GM15510 (cell line): Measurements from ENCODE around the gene TMC8.

ENCODE experiments used
- POLR2A ChIP-seq: IDR thresholded peaks from 3 replicates; pipeline ENCODE4 v1.6.1; 2011; ENCODE audit warnings: borderline replicate concordance; ENCODE audit not compliant: insufficient read length; ENCODE audit errors: extremely low read depth

Gene TMC8

DNA sequence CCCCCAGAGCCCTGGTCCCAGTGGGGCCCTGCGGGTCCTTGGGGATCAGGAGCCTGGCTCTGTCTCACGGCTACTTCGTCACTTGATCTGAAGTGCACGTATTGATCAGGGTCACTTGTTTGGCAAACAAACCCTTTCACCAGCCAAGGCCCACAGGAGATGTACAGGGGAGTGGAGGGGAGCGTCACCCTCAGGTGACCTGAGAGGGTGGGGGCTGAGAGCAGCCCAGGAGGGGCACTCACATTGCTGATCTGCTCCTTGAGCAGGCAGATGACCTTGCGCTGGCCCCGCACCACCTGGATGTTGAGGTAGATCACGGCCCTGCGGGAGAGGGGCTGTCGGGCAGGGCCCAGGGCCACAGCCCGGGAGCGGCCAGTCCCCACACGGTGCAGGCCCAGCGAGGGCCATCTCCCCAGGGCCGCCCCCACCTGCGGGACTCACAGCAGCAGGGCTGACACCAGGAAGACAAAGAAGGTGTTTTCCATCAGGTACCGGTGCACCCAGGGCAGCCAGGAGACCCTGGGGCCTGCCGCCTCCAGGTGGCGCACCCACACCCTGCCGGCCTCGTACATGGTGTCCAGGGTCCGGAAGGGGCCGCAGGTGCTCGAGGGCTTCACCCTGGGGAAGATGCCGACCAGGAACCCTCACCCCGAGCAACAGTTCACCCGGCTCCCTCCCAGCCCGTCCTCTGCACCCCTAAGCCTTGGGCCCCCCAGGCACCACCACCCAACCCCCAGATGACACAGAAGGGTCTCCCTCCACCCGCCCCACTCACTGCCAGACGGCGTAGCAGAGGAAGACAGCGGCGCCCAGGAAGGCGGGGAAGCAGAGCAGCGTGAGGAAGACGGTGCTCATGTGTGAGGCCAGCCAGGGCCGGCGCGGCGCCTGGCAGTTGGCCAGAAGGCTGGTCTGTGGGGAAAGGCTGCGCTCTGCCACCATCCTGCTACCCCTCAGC, 13.3 kb upstream of the TMC8 start:
- no peak for TF ChIP-seq POLR2A

DNA sequence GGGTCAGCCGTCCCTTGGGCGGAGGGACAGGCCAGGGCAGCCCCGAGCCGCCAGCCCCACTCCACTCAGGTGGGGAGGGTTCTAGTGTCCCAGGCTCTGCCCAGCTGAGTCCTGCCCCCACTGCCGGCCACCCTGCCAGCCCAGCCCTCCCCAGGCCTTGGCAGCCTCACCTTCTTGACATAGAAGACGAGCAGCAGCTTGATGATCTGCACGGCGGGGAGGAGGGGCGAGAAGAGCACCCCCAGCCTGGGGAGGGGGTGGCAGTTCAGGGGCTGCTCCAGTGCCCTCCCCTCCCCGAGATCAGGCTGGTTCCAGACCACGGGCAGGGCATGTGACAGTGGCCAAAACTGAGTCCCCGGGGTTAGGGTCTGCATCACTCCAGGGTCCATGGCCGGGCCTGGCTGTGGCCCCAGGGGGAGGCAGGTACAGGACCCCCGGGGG, 11.8 kb upstream of the TMC8 start:
- peak; percentile 15 for TF ChIP-seq POLR2A

DNA sequence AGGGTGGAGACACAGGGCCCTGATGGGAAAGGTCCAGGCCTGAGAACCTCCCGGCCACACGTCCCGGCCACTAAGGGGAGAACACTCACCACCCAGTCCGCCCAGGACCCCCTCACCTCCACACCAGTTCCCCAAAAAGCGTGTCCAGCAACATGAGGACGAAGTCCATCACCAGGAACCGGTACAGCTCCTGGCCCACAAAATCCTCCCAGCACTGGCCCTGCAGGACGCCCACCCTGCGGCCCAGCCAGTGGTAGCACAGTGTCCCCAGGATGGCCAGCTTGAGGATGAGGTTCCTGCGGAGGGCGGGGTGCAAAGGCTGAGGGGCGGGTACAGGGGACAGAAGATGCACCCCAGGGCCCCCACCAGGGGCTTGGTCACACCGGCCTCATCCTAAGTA, 10.0 kb upstream of the TMC8 start:
- no peak for TF ChIP-seq POLR2A

DNA sequence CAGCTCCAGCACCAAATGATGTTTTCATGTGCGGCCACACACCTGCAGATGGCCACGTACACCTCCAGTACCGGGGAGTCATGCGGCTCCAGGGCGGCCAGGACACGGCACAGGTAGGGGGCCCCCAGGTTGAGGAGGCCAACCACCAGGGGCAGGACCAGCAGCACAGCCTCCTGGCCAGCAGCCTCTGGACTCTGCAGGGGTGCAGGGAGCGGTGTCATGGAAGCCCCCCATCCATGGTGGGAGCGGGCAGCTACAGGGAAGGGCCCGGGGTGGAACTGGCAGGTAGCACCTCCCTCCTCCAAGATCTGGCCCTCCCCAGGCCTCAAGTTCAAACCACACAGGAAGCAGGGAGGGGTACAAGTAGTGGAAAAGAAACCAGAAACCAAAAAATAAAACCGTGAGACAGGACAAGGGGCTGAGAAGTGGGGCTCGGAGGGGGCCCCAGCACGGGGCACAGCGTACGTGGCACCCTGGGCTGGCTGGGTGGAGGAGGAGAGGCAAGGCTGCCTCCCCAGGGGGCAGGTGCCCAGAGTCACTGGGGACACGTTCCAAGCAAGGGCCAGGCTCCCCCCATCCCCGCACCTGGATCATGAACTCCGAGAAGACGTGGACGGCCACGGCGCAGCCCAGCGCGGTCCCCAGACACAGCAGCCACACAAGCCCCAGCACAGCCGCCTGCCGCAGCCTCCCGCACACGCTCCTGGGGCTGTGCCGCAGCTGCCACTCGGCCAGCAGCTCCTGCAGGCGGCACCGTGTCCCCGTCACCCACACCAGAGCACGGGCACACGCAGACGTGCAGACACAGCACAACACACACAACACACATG, 9.4 kb upstream of the TMC8 start:
- TF ChIP-seq POLR2A = no peak

DNA sequence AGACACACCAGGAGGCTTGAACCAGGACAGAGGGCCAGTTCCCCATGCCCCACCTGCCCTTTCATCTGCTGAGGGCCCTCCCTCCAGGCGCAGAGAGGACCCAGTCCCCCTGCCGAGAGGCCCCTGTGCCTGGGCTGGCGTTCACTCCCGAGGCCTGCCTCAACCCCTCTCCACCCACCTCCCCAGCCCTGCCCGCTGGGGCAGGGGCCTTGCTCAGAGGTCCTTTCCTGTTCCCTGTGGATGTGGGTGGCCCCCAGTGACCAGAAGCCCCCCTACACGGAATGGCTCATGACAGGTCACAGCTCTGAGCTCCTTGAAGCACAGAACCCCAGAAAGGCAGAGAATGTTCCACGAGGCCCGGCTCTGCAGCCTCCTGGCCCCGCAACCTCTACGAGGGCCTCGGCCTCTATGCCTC, 8.8 kb upstream of the TMC8 start:
- no peak for TF ChIP-seq POLR2A

DNA sequence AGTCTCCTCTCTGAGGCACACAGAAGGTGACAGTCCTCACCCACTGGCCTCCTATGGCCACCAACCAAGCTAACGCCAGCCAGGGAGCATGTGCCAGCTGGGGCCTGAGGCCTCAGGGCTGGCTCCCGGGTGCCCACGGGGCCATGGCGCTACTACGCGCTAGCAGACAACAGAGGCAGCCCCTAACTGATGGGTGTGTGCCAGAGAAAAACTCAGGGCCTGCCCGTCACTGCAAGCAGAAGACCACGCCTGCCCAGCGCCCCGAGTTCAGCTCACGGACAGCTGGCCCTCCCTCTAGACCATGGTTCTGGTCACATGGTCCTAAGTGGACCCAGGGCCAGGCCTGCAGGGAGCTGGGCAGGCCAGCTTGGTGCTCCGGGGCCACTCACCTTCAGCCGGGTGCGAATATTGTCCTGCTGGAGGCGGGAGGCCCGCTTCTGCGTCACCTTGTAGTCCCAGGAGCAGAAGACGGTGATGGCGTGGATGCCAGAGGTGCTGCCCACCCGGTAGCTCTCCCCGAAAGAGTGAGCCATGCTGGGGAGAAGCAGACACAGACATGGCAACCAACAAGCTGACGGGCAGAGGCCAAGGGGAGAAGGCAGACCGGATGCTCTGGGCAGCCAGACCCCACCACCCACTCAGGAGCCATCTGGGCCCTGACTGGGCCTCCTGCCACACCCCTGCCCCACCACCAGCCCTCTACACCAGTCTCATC, 8.2 kb upstream of the TMC8 start:
- no peak for TF ChIP-seq POLR2A

DNA sequence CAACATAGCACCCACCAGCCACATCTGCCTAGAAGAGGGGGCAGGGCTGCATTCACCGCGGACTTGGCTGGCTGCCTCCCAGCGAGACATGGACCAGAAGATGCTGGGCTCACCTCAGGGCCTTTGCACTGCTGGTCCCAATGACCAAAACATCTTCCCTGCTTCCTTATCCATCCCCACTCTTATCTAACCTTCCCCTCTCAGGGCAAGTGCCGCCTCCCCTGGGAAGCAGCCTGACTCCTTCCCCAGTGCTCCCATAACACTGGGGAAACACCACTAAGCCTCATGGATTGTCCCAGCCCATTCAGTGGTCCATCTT, 7.7 kb upstream of the TMC8 start:
- no peak for TF ChIP-seq POLR2A

DNA sequence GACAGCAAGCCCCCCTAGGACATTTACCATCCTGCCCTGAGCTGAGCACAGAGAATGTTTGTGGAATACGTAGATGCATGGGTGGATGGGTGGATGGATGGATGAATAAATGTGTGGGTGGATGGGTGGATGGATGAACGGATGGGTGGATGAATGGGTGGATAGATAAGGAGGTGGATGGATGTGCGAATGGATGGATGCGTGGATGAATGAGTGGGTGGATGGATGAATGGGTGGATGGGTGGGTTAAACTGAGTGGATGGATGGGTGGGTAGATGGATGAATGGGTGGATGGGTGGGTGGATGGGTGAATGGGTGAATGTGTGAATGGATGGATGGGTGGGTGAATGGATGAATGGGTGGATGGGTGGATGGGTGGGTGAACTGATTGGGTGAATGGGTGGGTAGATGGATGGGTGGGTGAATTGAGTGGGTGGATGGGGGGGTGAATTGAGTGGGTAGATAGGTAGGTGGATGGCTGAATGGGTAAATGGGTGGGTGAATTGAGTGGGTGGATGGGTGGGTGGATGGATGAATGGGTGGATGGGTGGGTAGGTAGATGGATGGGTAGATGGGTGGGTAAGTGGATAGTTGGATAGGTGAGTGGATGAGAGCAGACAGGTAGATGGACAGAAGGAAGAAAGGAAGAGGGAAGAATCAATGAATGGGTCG, 7.2 kb upstream of the TMC8 start:
- TF ChIP-seq POLR2A = no peak

DNA sequence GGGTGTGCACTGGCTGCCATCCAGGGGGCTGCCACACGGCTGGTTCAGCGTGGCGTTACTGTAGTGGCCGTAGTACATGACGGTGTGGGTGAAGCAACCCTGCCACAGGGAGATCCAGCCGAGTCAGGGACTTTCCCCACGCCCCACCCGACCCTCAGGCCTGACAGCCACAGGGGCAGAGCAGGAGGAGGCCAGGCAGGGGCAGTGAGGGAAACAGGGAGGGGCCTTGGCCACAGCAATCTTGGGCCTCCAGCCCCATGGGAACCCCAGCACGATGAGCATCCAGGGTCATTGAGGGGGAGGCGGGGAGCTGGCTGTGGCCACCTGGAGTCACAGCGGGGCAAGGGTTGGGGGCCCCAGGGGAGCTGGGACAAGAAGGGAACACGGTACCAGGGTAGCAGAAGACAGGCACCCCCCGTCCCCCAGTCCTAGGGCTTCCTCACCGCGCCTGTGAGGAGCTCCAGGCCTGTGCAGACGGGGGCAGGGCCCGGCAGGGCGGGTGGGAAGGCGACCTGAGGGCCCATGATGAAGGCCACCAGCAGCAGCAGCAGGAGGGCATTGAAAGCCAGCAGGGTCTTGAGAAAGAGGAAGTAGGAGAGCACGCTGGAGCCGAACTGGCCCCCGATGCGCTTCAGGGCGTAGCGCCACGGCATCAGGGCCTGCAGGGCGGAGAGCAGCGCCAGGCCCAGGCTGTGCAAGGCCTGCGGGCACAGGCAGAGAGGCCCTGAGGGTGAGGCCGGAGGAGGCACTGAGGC, 6.3 kb upstream of the TMC8 start:
- TF ChIP-seq POLR2A = peak; percentile 38

DNA sequence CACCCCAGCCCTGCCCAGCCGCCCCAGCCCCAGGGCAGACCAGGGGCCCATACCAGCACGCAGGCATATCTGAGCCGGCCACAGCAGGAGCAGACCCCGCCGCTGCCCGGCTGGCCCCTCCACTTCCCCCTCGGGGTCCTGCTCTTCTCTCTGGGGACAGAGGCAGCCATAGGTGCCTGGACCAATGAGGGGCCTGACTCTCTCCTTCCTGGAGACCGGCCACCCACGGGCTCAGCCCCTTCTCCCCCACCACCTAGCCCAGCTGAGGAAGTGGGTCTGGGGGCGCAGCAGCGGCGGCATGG, 5.8 kb upstream of the TMC8 start:
- peak; percentile 16 for TF ChIP-seq POLR2A

DNA sequence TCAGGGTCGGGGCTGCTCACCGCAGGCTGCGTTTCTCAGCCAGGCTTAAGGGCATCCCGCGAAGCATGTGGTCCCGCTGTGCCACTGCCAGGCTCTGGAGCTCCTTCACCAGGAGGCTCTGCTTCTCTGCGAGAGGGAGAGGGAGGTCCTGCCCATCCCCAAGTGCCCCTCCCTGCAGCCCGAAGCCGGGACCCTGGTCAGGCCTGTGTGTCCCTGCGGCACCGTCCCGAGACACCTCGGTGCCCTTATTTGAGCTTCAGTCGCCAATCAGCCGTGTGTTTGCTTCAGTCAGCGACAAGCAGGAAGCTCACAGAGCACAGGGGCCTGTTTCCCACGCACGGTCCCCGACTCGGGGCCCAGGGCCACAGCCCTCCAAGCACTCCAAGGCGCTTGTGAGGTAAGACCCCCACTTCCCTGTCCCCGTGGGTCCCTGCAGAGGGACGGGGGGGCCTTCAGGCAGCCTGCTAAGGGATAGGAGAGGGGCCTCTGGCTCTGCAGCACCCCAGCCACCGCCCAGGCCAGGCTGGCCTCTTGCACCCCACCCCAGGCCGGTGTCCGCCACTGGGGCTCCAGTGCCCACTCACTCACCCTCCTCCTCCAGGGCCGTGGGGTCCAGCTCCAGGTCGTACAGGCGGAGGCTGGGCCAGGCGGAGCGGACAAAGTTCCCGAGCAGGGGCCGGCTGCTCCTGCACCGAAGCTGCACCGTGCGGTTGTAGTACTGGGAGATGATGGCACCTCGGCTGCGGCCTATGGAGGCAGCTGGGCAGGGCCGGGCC, 5.2 kb upstream of the TMC8 start:
- TF ChIP-seq POLR2A = no peak

DNA sequence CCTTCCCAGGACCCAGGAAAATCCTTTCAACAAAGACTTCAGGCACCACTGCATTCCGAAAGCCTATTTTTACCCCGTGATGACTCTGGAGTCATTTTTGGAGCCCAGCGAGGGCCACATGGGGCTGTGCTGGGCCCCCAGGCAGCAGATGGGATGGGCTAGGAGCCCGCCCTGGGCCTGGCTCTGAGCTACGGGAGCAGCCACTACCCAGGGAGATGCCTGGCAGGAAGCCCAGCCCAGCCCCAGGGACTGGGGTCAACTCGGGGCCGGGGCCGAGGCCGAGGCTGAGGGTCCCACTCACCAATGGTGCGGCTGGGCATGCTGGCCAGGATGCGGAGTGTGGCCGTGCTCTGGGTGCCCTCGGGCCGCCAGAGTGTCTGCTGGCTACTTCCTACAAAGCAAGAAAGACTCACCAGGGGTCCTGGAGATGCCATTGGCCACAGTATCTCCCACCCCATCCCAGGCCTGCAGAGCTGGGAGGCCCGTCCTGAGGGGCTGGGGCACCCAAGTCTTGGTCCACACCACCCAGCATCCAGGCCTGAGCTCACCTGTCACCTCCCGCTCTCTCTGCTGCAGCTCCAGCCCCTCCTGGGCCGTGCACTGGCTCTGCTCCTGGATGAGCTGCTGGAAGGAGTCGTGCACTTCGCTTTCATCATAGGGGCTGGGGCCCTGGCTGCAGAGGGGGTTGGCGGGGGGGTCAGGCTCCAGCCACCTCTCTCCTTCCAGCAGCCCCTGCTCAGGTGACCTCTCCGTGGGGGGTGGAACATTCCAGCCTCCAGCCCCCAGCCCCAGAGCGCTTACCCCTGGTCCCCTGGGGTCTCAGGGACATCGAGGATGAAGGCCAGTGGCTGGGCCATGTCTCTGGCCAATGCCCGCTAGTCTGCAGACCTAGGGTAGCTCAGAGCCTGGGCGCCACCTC, 4.3 kb upstream of the TMC8 start:
- no peak for TF ChIP-seq POLR2A
